Panc1 (cell line): Measurements from ENCODE around the gene SPNS3.

Source experiments
- POLR2AphosphoS5 ChIP-seq: IDR thresholded peaks from 2 replicates; pipeline ENCODE4 v1.6.1; 2012; ENCODE audit warnings: mild to moderate bottlenecking, low read depth, low read length, moderate library complexity
- SIN3A ChIP-seq: IDR thresholded peaks from 2 replicates; pipeline ENCODE4 v1.6.1; 2012; ENCODE audit warnings: low read depth, mild to moderate bottlenecking, low read length, moderate library complexity, borderline replicate concordance; ENCODE audit not compliant: insufficient read depth
- TF ChIP-seq, protein P1 (sequence below): fragments of 450-650 bp; IDR thresholded peaks from 2 replicates; pipeline ENCODE4 v1.5.1; 2017; ENCODE audit warnings: mild to moderate bottlenecking
- TF ChIP-seq, protein P2 (sequence below), 2 experiments: IDR thresholded peaks; 2 replicates each; pipeline ENCODE4 v1.6.1; 2011 to 2012; ENCODE audit warnings: low read depth in 2 of 2, control low read depth in 1 of 2, low read length in 1 of 2, mild to moderate bottlenecking in 1 of 2, moderate library complexity in 1 of 2; ENCODE audit not compliant: insufficient read depth in 1 of 2

DNA sequence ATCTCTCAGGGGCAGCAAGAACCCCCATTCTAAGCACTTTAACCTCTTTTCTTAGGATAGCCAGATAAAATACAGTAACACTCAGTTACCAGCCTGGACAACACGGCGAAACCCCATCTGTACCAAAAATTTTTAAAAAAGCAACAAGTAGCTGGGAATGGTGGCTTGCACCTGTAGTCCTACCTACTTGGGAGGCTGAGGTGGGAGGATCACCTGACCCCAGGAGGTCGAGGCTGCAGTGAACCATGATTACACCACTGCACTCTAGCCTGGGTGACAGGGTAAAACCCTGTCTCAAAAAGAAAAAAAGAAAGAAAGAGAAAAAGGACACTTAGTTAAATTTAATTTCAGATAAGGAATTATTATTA, 38.6 kb upstream of the SPNS3 start:
- TF ChIP-seq, protein P1, sequence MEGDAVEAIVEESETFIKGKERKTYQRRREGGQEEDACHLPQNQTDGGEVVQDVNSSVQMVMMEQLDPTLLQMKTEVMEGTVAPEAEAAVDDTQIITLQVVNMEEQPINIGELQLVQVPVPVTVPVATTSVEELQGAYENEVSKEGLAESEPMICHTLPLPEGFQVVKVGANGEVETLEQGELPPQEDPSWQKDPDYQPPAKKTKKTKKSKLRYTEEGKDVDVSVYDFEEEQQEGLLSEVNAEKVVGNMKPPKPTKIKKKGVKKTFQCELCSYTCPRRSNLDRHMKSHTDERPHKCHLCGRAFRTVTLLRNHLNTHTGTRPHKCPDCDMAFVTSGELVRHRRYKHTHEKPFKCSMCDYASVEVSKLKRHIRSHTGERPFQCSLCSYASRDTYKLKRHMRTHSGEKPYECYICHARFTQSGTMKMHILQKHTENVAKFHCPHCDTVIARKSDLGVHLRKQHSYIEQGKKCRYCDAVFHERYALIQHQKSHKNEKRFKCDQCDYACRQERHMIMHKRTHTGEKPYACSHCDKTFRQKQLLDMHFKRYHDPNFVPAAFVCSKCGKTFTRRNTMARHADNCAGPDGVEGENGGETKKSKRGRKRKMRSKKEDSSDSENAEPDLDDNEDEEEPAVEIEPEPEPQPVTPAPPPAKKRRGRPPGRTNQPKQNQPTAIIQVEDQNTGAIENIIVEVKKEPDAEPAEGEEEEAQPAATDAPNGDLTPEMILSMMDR: no peak
- TF ChIP-seq POLR2AphosphoS5: no peak
- TF ChIP-seq SIN3A: no peak
- TF ChIP-seq, protein P2, sequence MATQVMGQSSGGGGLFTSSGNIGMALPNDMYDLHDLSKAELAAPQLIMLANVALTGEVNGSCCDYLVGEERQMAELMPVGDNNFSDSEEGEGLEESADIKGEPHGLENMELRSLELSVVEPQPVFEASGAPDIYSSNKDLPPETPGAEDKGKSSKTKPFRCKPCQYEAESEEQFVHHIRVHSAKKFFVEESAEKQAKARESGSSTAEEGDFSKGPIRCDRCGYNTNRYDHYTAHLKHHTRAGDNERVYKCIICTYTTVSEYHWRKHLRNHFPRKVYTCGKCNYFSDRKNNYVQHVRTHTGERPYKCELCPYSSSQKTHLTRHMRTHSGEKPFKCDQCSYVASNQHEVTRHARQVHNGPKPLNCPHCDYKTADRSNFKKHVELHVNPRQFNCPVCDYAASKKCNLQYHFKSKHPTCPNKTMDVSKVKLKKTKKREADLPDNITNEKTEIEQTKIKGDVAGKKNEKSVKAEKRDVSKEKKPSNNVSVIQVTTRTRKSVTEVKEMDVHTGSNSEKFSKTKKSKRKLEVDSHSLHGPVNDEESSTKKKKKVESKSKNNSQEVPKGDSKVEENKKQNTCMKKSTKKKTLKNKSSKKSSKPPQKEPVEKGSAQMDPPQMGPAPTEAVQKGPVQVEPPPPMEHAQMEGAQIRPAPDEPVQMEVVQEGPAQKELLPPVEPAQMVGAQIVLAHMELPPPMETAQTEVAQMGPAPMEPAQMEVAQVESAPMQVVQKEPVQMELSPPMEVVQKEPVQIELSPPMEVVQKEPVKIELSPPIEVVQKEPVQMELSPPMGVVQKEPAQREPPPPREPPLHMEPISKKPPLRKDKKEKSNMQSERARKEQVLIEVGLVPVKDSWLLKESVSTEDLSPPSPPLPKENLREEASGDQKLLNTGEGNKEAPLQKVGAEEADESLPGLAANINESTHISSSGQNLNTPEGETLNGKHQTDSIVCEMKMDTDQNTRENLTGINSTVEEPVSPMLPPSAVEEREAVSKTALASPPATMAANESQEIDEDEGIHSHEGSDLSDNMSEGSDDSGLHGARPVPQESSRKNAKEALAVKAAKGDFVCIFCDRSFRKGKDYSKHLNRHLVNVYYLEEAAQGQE (IDR thresholded peaks at IDR 0.05; ENCODE audit: insufficient read depth in 1 of 2, low read depth in 2 of 2, low read length in 1 of 2): no peak
